GM10266 (cell line): ENCODE measurements around the gene XG.

Experiments
- DNase-seq: peaks from one replicate; pipeline ENCODE4 v3.0.0; 2012; ENCODE audit errors: extremely low spot score
- CTCF ChIP-seq: IDR thresholded peaks from 2 replicates; pipeline ENCODE4 v1.5.1; 2012; ENCODE audit warnings: mild to moderate bottlenecking, low read depth; ENCODE audit not compliant: control insufficient read depth, insufficient read depth; ENCODE audit errors: missing control alignments

XG gene

GRCh38 chrX:2829469-2830246 lies 77.8 kb downstream of the XG start:
- TF ChIP-seq CTCF, result no peak
- DNase-seq, result no peak

DNA sequence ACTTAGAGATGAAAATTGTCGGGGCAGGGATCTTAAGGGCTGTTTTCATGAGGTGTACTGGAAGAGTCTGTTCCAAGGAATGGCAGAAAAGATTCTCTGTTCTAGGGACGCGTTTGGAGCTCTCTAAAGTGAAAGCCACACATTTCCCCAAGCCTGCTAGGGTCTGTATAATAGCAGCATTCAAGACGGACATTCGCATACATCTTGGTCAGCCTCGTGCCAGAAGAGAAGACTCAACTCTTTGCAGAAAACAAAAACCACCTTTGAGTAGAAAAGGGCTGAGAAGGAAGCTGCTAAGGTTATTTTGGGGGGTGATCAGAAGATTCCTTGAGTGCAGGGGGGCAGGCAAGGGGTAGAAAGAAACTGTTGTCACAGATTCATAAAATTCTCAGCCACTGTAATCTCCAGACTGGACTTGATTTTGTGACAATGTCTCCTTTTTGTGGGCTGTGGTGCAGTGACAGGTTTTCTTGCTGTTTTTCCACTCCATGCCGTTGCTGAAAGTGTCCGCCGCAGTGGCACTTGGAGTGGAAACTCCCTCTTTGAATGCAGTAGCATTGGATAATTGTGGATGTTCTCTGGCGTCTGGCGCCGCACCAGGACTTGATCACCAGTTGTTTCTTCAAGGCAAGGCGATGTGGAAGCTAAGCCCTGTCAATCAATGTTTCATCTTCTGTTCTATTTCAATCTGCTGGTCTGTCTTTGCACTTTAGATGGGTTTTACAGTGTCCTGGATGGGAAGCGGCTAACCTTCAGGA lies 79.8 kb downstream of the XG start:
- DNase-seq, result no peak
- TF ChIP-seq CTCF, result no peak

- no peak for DNase-seq
- no peak for TF ChIP-seq CTCF
These were observed 86.1 kb downstream of the XG start for GRCh38 chrX:2837961-2838360.

DNA sequence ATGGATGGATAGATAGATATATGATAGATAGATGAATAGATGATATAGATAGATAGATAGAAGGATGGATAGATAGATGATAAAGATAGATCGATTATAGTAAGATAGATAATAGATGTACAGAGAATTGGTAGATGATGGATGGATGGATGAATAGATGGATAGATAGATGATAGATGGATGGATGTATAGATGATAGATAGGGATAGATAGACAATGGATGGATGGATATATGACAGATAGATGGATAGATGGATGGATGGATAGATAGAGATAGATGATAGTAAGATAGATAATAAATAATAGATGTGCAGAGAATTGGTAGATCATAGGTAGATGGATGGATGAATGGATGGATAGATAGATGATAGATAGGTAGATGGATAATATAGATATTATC lies 89.1 kb downstream of the XG start:
- TF ChIP-seq CTCF, result no peak
- no peak for DNase-seq

DNA sequence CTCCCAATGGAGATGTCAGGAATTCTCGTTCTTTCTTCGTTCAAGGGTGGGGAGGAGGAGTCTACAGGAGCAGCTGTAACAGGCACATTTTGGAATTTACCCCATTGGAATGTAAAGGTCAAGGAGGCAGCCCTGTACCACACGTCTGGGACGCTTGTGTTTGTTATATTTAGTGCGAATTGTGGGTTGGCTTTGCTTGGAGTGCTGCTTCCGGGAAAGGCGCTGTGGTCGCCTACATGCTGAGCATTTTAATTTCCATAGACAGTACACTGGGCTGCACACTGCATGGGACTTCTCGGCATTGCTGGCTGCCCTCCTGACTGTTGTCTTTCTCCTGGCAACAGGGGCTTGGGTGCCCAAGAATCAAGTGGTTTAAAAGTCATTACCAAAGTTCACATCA lies 89.7 kb downstream of the XG start:
- TF ChIP-seq CTCF, result no peak
- DNase-seq, result no peak

GRCh38 chrX:2846992-2847391 lies 95.2 kb downstream of the XG start:
- no peak for TF ChIP-seq CTCF
- no peak for DNase-seq

- TF ChIP-seq CTCF, result no peak
- DNase-seq, result no peak
These were observed 97.0 kb downstream of the XG start for GRCh38 chrX:2848871-2849301.
